ENCODE results near the gene PARL.

PARL gene

GRCh38 chr3:183927059-183927458 lies 42.4 kb upstream of the PARL start:
- TF ChIP-seq SIN3A (IDR thresholded peaks at IDR 0.05; ENCODE audit: borderline replicate concordance, insufficient read depth, low read length) (no peak), FOXP2 (optimal IDR thresholded peaks at IDR 0.05; ENCODE audit: borderline replicate concordance, extremely low read depth, extremely low read length, insufficient read depth) (no peak), POLR2AphosphoS5 (IDR thresholded peaks at IDR 0.05; ENCODE audit: low read depth, low read length) (no peak), TAF1 (IDR thresholded peaks at IDR 0.05; ENCODE audit: borderline replicate concordance, insufficient read depth, low read length) (no peak)
- TF ChIP-seq, protein P1, sequence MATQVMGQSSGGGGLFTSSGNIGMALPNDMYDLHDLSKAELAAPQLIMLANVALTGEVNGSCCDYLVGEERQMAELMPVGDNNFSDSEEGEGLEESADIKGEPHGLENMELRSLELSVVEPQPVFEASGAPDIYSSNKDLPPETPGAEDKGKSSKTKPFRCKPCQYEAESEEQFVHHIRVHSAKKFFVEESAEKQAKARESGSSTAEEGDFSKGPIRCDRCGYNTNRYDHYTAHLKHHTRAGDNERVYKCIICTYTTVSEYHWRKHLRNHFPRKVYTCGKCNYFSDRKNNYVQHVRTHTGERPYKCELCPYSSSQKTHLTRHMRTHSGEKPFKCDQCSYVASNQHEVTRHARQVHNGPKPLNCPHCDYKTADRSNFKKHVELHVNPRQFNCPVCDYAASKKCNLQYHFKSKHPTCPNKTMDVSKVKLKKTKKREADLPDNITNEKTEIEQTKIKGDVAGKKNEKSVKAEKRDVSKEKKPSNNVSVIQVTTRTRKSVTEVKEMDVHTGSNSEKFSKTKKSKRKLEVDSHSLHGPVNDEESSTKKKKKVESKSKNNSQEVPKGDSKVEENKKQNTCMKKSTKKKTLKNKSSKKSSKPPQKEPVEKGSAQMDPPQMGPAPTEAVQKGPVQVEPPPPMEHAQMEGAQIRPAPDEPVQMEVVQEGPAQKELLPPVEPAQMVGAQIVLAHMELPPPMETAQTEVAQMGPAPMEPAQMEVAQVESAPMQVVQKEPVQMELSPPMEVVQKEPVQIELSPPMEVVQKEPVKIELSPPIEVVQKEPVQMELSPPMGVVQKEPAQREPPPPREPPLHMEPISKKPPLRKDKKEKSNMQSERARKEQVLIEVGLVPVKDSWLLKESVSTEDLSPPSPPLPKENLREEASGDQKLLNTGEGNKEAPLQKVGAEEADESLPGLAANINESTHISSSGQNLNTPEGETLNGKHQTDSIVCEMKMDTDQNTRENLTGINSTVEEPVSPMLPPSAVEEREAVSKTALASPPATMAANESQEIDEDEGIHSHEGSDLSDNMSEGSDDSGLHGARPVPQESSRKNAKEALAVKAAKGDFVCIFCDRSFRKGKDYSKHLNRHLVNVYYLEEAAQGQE (IDR thresholded peaks at IDR 0.05; ENCODE audit: insufficient read depth in 1 of 2, low read depth in 2 of 2, low read length in 2 of 2), result no peak

GRCh38 chr3:183924956-183925355 lies 40.3 kb upstream of the PARL start:
- no peak for TF ChIP-seq POLR2AphosphoS5 (IDR thresholded peaks at IDR 0.05; ENCODE audit: low read depth, low read length)
- TF ChIP-seq, protein P1 (IDR thresholded peaks at IDR 0.05; ENCODE audit: insufficient read depth in 1 of 2, low read depth in 2 of 2, low read length in 2 of 2), result no peak
- TF ChIP-seq FOXP2 (optimal IDR thresholded peaks at IDR 0.05; ENCODE audit: borderline replicate concordance, extremely low read depth, extremely low read length, insufficient read depth), result no peak
- TF ChIP-seq TAF1 (IDR thresholded peaks at IDR 0.05; ENCODE audit: borderline replicate concordance, insufficient read depth, low read length), result no peak
- no peak for TF ChIP-seq SIN3A (IDR thresholded peaks at IDR 0.05; ENCODE audit: borderline replicate concordance, insufficient read depth, low read length)

GRCh38 chr3:183924543-183924942 lies 39.9 kb upstream of the PARL start:
- TF ChIP-seq, protein P1 (IDR thresholded peaks at IDR 0.05; ENCODE audit: insufficient read depth in 1 of 2, low read depth in 2 of 2, low read length in 2 of 2), result no peak
- TF ChIP-seq POLR2AphosphoS5 (IDR thresholded peaks at IDR 0.05; ENCODE audit: low read depth, low read length) (no peak), TAF1 (IDR thresholded peaks at IDR 0.05; ENCODE audit: borderline replicate concordance, insufficient read depth, low read length) (no peak), SIN3A (IDR thresholded peaks at IDR 0.05; ENCODE audit: borderline replicate concordance, insufficient read depth, low read length) (no peak), FOXP2 (optimal IDR thresholded peaks at IDR 0.05; ENCODE audit: borderline replicate concordance, extremely low read depth, extremely low read length, insufficient read depth) (no peak)

DNA sequence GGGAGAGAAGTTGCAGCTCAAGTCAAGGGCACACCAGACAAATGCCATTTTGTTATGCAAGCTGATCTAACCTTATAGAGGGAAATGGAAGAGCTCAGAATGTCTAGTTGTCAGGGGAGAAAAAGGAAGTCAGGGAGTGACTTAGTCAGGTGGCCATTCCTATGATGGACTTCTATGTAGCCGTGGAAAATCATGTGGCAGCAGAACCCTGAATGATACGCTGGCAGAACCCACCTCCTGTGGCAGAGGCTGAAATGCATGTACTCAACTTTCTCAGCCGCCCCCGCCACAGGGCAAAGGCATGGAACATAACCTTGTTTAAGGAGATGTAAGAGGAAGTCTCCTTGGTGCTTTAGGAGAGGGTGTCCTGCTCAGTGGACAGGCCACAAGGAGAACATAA lies 37.7 kb upstream of the PARL start:
- no peak for TF ChIP-seq TAF1 (IDR thresholded peaks at IDR 0.05; ENCODE audit: borderline replicate concordance, insufficient read depth, low read length)
- no peak for TF ChIP-seq FOXP2 (optimal IDR thresholded peaks at IDR 0.05; ENCODE audit: borderline replicate concordance, extremely low read depth, extremely low read length, insufficient read depth)
- no peak for TF ChIP-seq SIN3A (IDR thresholded peaks at IDR 0.05; ENCODE audit: borderline replicate concordance, insufficient read depth, low read length)
- TF ChIP-seq, protein P1 (IDR thresholded peaks at IDR 0.05; ENCODE audit: insufficient read depth in 1 of 2, low read depth in 2 of 2, low read length in 2 of 2), result no peak
- TF ChIP-seq POLR2AphosphoS5 (IDR thresholded peaks at IDR 0.05; ENCODE audit: low read depth, low read length), result no peak

GRCh38 chr3:183921096-183921495 lies 36.4 kb upstream of the PARL start:
- TF ChIP-seq POLR2AphosphoS5 (IDR thresholded peaks at IDR 0.05; ENCODE audit: low read depth, low read length) (no peak), FOXP2 (optimal IDR thresholded peaks at IDR 0.05; ENCODE audit: borderline replicate concordance, extremely low read depth, extremely low read length, insufficient read depth) (no peak), SIN3A (IDR thresholded peaks at IDR 0.05; ENCODE audit: borderline replicate concordance, insufficient read depth, low read length) (no peak)
- TF ChIP-seq, protein P1 (IDR thresholded peaks at IDR 0.05; ENCODE audit: insufficient read depth in 1 of 2, low read depth in 2 of 2, low read length in 2 of 2), result no peak
